ENCODE data around the gene CUL4A. TPM values are rescaled to one million over a fixed set of nuclear protein-coding genes. Genes with fewer than 3 reads are reported as not detected.

CUL4A gene
- total RNA-seq, 1 donor from 2014 or later: 95.1 TPM

DNA sequence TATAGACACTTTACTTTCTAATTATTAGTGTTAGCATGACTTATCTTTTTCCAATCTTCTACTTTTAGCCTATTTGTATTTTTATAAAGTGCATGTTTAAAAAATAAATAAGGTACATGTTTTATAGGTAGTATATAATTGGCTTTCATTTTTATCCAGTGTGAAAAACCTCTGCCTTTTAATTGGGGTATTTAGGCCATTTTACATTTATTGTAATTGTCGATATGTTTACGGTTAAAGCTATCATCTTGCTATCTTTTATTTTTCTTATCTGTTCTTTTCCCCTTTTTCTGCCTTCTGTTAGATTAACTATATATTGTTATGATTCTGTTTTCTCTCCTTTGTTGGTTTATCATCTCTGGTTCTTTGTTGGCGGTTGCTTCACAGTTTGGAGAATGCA lies 41.8 kb upstream of the CUL4A start:
- no peak for DNase-seq (ENCODE audit: low spot score)

GRCh38 chr13:113168211-113168610 lies 41.2 kb upstream of the CUL4A start:
- peaks cover 21% of the 10 kb centered on the region for H3K36me3 Mint-ChIP-seq
- peaks cover 6% of the 10 kb centered on the region for H3K27me3 Mint-ChIP-seq (ENCODE audit: insufficient read depth, low read depth)
- TF ChIP-seq CTCF (IDR thresholded peaks at IDR 0.05) (no peak), EZH2phosphoT487 (IDR thresholded peaks at IDR 0.05) (no peak), EZH2 (IDR thresholded peaks at IDR 0.05) (no peak)
- no peak overlapping the region for H2AFZ ChIP-seq (replicated peaks)
- H3K36me3 ChIP-seq: no peaks in the 10 kb centered on the region
- no peak overlapping the region for H3K4me2 ChIP-seq
- no peak overlapping the region for H3K4me3 ChIP-seq
- H3K27me3 ChIP-seq: peaks cover 5% of the 10 kb centered on the region
- H3K27ac Mint-ChIP-seq: no peak overlapping the region
- H3K4me1 Mint-ChIP-seq: peaks cover 8% of the 10 kb centered on the region
- H3K9ac ChIP-seq: no peak overlapping the region
- H3K79me2 ChIP-seq (ENCODE audit: low read depth): no peaks in the 10 kb centered on the region
- H3K4me3 Mint-ChIP-seq: no peak overlapping the region
- peaks cover 12% of the 10 kb centered on the region for H3K4me1 ChIP-seq
- H3F3A ChIP-seq (ENCODE audit: low read depth): peaks cover 13% of the 10 kb centered on the region
- peaks cover 4% of the 10 kb centered on the region for H3K9me3 Mint-ChIP-seq
- DNase-seq (ENCODE audit: low spot score): no peak
- H4K20me1 ChIP-seq (ENCODE audit: low read depth): peaks cover 6% of the 10 kb centered on the region
- no peak overlapping the region for H3K27ac ChIP-seq
- H3K9me3 ChIP-seq (ENCODE audit: low read depth): no peaks in the 10 kb centered on the region

More for the DNA sequence above, 41.8 kb upstream of the CUL4A start:
- Histone ChIP-seq H3K4me1 (peaks cover 12% of the 10 kb centered on the region), H4K20me1 (ENCODE audit: low read depth) (peaks cover 6% of the 10 kb centered on the region), H3K4me2 (no peak overlapping the region), H3K27me3 (peaks cover 11% of the 10 kb centered on the region), H3K9me3 (ENCODE audit: low read depth) (no peaks in the 10 kb centered on the region), H3K27ac (no peak overlapping the region), H3K9ac (no peak overlapping the region), H3K79me2 (ENCODE audit: low read depth) (no peaks in the 10 kb centered on the region), H3K36me3 (no peaks in the 10 kb centered on the region), H3K4me3 (no peak overlapping the region), H2AFZ (replicated peaks) (no peak overlapping the region), H3F3A (ENCODE audit: low read depth) (peaks cover 13% of the 10 kb centered on the region)
- Mint-ChIP-seq H3K4me1 (peaks cover 9% of the 10 kb centered on the region), H3K4me3 (no peak overlapping the region), H3K27ac (no peak overlapping the region), H3K9me3 (peaks cover 4% of the 10 kb centered on the region), H3K27me3 (ENCODE audit: insufficient read depth, low read depth) (peaks cover 8% of the 10 kb centered on the region), H3K36me3 (peaks cover 19% of the 10 kb centered on the region)
- TF ChIP-seq EZH2phosphoT487 (IDR thresholded peaks at IDR 0.05): no peak
- TF ChIP-seq EZH2 (IDR thresholded peaks at IDR 0.05): no peak
- no peak for TF ChIP-seq CTCF (IDR thresholded peaks at IDR 0.05)

DNA sequence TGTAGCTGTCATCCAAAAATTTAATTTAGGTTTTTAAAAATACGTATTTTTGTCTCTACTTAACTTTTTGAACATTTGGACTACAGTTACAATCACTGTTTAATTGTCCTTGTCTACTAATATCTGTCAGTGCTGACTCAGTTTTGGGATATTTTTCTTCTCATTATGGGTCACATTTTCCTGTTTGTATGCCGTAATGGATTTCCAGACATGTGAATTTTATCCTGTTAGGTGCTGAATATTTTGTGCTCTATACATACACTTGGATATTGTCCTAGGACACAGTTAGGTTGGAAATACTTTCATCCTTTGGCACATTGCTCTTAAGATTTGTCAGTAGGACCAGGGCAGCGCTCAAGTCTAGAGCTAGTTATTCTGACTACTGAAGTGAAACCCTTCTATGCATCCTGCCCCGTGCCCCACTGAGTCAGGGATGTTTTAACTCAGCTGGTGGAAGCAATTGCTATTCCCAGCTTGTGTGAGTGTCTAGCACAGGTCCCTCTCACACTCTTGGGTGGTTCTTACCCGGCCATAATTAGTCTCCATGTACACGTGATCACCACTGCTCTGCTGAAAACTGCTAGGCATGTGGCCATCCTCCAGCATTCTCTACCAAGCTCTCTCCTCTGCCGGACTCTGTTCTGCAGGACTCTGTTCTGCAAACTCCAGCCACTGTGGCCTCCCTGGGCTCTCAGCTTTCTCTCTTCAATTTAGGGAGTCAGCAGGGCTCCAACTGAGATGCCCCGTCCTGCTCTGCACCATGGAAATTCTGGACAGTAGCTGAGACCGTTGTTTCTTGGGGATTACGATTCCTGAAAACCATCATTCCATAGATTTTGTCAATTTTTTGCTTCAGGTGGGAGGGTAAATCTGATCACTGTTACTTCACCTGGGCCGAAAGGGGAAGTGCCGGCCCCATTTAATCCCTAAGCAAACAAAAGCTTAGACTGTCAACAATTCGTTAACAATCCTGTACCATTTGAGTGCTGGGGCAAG lies 39.8 kb upstream of the CUL4A start:
- H3K27me3 Mint-ChIP-seq (ENCODE audit: insufficient read depth, low read depth): peaks cover 2% of the 10 kb centered on the region
- H3K36me3 ChIP-seq: no peaks in the 10 kb centered on the region
- H3K9me3 ChIP-seq (ENCODE audit: low read depth): no peaks in the 10 kb centered on the region
- no peak overlapping the region for H3K9ac ChIP-seq
- H2AFZ ChIP-seq (replicated peaks): no peak overlapping the region
- no peak overlapping the region for H3K4me3 Mint-ChIP-seq
- no peak overlapping the region for H3K4me3 ChIP-seq
- peaks cover 12% of the 10 kb centered on the region for H3K4me1 ChIP-seq
- peak; percentile 28 for DNase-seq (ENCODE audit: low spot score)
- peak overlapping the region; percentile 31 for H3K4me2 ChIP-seq
- peak overlapping the region; percentile 43 for H3K27ac ChIP-seq
- H3K4me1 Mint-ChIP-seq: peaks cover 2% of the 10 kb centered on the region
- peaks cover 6% of the 10 kb centered on the region for H4K20me1 ChIP-seq (ENCODE audit: low read depth)
- H3K9me3 Mint-ChIP-seq: peaks cover 4% of the 10 kb centered on the region
- H3K36me3 Mint-ChIP-seq: peaks cover 21% of the 10 kb centered on the region
- TF ChIP-seq CTCF (IDR thresholded peaks at IDR 0.05) (no peak), EZH2 (IDR thresholded peaks at IDR 0.05) (no peak), EZH2phosphoT487 (IDR thresholded peaks at IDR 0.05) (no peak)
- no peaks in the 10 kb centered on the region for H3K27me3 ChIP-seq
- no peaks in the 10 kb centered on the region for H3K79me2 ChIP-seq (ENCODE audit: low read depth)
- peaks cover 9% of the 10 kb centered on the region for H3F3A ChIP-seq (ENCODE audit: low read depth)
- H3K27ac Mint-ChIP-seq: no peak overlapping the region

Measured in neural progenitor cell (in vitro differentiated cells).